Testis (tissue), 3 donors: Measurements from ENCODE around the gene SEMA6D. TPM values are rescaled to one million over a fixed set of nuclear protein-coding genes. Genes with fewer than 3 reads are reported as not detected.

ENCODE experiments used
- DNase-seq: peaks from one replicate; pipeline ENCODE4 v3.0.0-alpha.2; 2019
- H3K27ac ChIP-seq, 2 donors: fragments of 200-600 bp; sonication (generic); one replicate each; pipeline ENCODE4 v1.5.1; 2019
- H3K27me3 ChIP-seq: fragments of 200-600 bp; sonication (generic); one replicate; pipeline ENCODE4 v1.5.1; 2019
- H3K36me3 ChIP-seq: fragments of 200-600 bp; sonication (generic); one replicate; pipeline ENCODE4 v1.5.1; 2017; ENCODE audit warnings: low read depth; ENCODE audit errors: missing control alignments
- H3K4me1 ChIP-seq: fragments of 200-600 bp; sonication (generic); one replicate; pipeline ENCODE4 v1.5.1; 2019
- H3K4me3 ChIP-seq, 2 donors: fragments of 200-600 bp; sonication (generic); one replicate each; pipeline ENCODE4 v1.5.1; 2017 to 2019
- H3K9me3 ChIP-seq: fragments of 200-600 bp; sonication (generic); one replicate; pipeline ENCODE4 v1.5.1; 2017
- CTCF ChIP-seq, 3 experiments: fragments of 450-650 bp in 2 of 3; fragments of 200-600 bp in 1 of 3; sonication (generic) in 1 of 3; IDR thresholded peaks; one replicate each; pipeline ENCODE4 v1.5.1; 2016 to 2019; ENCODE audit warnings: antibody characterized with exemption in 3 of 3, mild to moderate bottlenecking in 2 of 3, moderate library complexity in 1 of 3
- POLR2A ChIP-seq: fragments of 450-650 bp; IDR thresholded peaks from one replicate; pipeline ENCODE4 v1.6.1; 2017; ENCODE audit warnings: antibody characterized with exemption, mild to moderate bottlenecking, moderate library complexity
- WGBS, 2 donors: methylation state at CpG; one replicate each; pipeline ENCODE4 v1.1.5; 2018; 5-methylcytosine and 5-hydroxymethylcytosine counted together
- intact Hi-C: fragments of 100-400 bp; cut with DNase I; formaldehyde crosslinking; loops from one replicate; pipeline ENCODE4 v1.15.1; 2023; ENCODE audit warnings: low total_unique reads
- polyA plus RNA-seq: library from polyadenylated mRNA; stranded (reverse); fragments of 350-450 nt; fragmentation: Illumina TruSeq; extraction: RNeasy Lipid Tissue Mini Kit (QIAGEN cat#74804); gene quantifications from one replicate; pipeline ENCODE4 v1.2.3, GENCODE V29; 2014; ENCODE audit warnings: low read depth, low replicate concordance; ENCODE audit not compliant: insufficient read depth
- total RNA-seq, 2 donors: library from RNA; depleted of rRNA; stranded (reverse); fragments of >200 nt; gene quantifications; one replicate each; pipeline ENCODE4 v1.2.3, GENCODE V29; 2016

SEMA6D gene
- total and polyA plus RNA-seq, 3 donors from 2014 or later = 4.0 to 5.6 (median 4.3) TPM

GRCh38 chr15:47746516-47746915 is 29.2 kb downstream of the SEMA6D start:
- TF ChIP-seq POLR2A = no peak
- no peak for TF ChIP-seq CTCF (IDR thresholded peaks at IDR 0.05)
- Histone ChIP-seq H3K27me3 (no peaks in the 10 kb centered on the region), H3K9me3 (no peaks in the 10 kb centered on the region), H3K36me3 (no peaks in the 10 kb centered on the region), H3K27ac (no peak overlapping the region), H3K4me1 (no peaks in the 10 kb centered on the region), H3K4me3 (no peak overlapping the region)
- intact Hi-C loops = no loop called here
- 74 to 79% methylated on average over 3 of the region's 3 CpGs for WGBS, 2 donors
- DNase-seq = no peak

- 73 to 77% methylated on average over 2 of the region's 2 CpGs for WGBS, 2 donors
- Histone ChIP-seq H3K9me3 (no peaks in the 10 kb centered on the region), H3K27me3 (no peaks in the 10 kb centered on the region), H3K36me3 (no peaks in the 10 kb centered on the region), H3K4me3 (no peak overlapping the region), H3K4me1 (no peaks in the 10 kb centered on the region), H3K27ac (no peak overlapping the region)
- intact Hi-C loops = no loop called here
- no peak for DNase-seq
- TF ChIP-seq POLR2A (no peak), CTCF (IDR thresholded peaks at IDR 0.05) (no peak)
Observed at GRCh38 chr15:47750030-47750739, 32.9 kb downstream of the SEMA6D start.

- TF ChIP-seq CTCF (IDR thresholded peaks at IDR 0.05) = no peak
- no peak for TF ChIP-seq POLR2A
- Histone ChIP-seq H3K9me3 (no peaks in the 10 kb centered on the region), H3K4me3 (no peak overlapping the region), H3K27ac (no peak overlapping the region), H3K27me3 (no peaks in the 10 kb centered on the region), H3K4me1 (no peaks in the 10 kb centered on the region), H3K36me3 (no peaks in the 10 kb centered on the region)
- no peak for DNase-seq
- intact Hi-C loops = no loop called here
- WGBS, 2 donors = 93% methylated on average over 4 of the region's 4 CpGs
Observed at GRCh38 chr15:47750740-47751262, 33.5 kb downstream of the SEMA6D start.

GRCh38 chr15:47753591-47753990 is 36.3 kb downstream of the SEMA6D start:
- 92 to 96% methylated on average over 4 of the region's 4 CpGs for WGBS, 2 donors
- intact Hi-C loops = no loop called here

More at GRCh38 chr15:47753591-47753990, 36.3 kb downstream of the SEMA6D start:
- no peaks in the 10 kb centered on the region for H3K36me3 ChIP-seq
- no peak for DNase-seq
- TF ChIP-seq POLR2A = no peak
- TF ChIP-seq CTCF (IDR thresholded peaks at IDR 0.05) = no peak
- H3K27me3 ChIP-seq = no peaks in the 10 kb centered on the region
- no peaks in the 10 kb centered on the region for H3K9me3 ChIP-seq
- no peak overlapping the region for H3K27ac ChIP-seq
- H3K4me1 ChIP-seq = no peaks in the 10 kb centered on the region
- H3K4me3 ChIP-seq = no peak overlapping the region
